HG02973 (cell line): ENCODE data around the gene C7orf57.
A peak's percentile ranks its signal among the peaks of the same experiment; 100 is the strongest.
"Not testable (repeated sequence)": the region's sequence is repeated elsewhere in the genome, so short reads cannot be mapped to it uniquely, and the experiment has no call there.

Experiments
- ATAC-seq: cut with Tn5 transposase; IDR thresholded peaks from one replicate; pipeline ENCODE4 v1.9.1; 2021; ENCODE audit warnings: moderate library complexity; ENCODE audit not compliant: unreplicated experiment

The C7orf57 gene

DNA sequence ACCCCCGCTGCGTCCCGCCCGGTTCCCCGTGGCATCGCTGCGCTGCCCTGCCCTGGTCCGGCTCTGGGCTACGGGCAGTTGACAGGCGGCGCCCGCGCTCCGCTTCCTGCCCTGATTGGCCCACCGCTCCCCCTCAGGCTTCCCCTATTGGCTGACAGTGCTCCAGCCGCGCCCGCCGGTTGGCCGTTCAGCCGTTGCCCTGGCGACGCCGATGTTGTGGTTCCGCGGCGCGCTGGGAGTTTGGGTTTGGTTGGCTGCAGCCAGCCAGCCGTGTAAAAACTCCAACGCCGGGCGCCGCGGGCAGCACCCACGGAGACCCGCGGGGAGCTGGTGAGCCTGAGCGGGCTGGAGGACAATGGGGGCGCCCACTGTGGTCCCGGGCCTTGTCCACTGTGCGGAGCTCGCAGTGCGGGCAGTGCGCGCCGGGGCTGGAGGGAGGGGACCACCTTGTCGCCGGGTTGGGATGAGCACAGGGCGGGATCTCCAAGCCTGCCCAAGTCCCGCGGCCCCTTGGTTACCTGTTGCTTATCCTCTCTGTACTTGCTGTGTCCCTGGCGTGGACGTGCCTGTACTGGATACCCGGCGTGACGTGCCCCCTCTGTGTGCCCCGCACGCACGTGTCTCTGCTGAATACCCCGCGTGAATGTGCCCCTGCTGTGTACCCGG lies at the start of gene C7orf57:
C7orf57 (plus strand) TSS at position 243 of the 666 bp plus-strand sequence. CDS start 766 bp downstream, outside the sequence.
- ATAC-seq = peak; percentile 98

DNA sequence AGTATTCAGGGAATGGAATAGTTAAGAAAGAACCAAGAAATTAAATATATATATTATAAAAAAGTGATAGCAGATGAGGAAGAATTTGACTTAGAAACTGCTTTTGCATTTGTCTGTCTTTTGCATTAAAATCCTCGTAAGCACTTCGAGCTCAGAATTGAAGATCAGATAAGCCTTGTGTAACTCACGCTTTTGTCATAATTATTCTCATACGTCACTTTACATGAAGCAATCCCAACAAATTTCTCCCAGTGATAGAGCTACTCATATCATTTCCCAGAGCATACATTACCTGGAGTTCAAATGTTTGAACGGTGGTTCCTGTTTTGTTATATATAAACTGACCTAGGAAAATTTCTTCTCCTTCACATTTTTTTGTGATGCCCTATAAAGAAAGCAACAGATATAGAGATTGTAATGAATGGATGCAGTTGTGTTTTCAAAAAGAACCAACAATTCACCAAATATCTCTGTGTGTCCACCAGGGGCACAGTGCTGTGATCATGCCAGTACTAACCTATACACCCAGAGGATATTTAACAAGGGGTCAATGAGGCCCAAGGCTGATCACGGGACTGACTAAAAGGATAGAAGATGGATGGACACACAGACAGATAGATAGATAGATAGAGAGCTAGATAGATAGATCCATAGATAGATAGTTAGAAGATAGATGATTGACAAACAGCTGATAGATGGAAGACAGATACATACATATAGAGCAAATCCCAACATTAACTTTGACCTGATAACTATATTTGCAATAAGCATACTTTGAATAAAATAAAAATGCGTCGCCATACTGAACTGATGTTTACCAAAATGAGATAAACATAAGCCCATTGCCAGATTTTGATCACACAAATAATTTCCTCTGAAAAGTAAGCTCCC lies 46.6 kb upstream of the C7orf57 start:
- no peak for ATAC-seq

DNA sequence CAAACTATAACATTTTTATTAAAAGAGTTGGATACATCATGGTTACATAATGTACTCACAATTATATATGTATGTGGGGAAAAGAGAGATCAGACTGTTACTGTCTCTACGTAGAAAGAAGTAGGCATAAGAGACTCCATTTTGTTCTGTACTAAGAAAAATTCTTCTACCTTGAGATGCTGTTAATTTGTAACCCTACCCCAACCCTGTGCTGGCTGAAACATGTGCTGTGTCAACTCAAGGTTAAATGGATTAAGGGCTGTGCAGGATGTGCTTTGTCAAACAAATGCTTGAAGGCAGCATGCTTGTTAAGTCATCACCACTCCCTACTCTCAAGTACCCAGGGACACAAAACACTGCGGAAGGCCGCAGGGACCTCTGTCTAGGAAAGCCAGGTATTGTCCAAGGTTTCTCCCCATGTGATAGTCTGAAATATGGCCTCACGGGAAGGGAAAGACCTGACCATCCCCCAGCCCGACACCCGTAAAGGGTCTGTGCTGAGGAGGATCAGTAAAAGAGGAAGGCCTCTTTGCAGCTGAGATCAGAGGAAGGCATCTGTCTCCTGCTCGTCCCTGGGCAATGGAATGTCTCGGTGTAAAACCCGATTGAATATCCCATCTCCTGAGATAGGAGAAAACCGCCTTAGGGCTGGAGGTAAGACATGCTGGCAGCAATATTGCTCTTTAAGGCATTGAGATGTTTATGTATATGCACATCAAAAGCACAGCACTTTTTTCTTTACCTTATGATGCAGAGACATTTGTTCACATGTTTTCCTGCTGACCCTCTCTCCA lies 45.5 kb upstream of the C7orf57 start:
- ATAC-seq = not testable (repeated sequence)

DNA sequence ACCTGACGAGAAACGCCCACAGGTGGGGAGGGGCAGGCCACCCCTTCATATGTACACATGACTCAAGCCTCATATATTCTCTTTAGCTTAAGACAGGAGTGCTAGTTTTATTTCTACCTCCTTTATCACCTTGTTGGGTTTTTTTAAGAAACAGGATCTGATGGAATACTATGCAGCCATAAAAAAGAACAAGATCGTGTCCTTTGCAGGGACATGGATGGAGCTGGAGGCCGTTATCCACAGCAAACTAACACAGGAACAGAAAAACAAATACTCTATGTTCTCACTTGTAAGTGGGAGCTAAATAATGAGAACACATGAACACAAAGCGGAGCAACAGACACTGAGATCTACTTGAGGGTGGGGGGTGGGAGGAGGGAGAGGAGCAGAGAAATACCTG lies 44.8 kb upstream of the C7orf57 start:
- no peak for ATAC-seq

DNA sequence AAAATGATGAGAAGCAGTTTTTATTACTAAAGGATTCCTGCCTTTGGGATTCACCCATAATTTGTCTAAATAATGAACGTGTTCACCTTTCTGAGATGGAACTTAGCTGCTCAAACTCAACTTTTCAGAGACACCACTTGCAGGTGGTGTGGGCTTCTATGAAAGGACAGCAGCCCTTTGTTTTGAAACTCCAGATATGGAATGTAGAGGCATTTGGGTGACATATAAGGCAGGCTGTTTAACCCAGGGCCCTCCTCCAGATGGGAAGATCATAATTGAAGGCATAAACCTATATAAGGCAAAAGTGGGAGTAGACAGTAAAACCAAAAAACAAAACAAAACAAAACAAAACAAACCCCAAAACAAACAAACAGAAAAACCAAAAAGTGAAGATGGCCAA lies 44.1 kb upstream of the C7orf57 start:
- ATAC-seq = peak; percentile 5

DNA sequence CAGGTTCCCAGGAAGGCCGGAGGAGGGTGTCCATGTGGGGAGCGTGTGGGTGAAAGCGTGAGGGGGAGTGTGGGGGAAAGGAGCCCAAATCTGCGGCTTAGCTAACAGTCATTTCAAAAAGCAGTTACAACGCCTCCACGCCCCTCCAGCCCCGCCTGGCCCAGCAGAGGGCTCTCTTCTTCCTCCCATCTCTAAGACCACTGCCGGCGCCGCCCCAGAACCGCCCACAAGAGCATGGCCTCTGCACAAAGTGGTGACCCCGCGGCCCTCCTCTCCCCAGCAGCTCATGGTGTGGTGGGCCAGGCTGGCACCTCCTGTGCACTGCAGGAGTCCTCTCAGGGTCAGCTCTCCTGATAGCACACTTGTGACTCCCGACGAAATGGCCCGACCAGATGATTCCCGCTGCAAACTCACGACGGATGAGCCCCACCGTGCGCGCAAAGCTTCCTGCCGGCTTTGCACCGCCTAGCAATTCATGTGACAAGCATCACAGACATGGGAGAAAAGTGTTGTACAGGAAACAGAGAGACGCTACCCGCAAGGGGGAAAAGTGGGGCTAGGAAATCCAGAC lies 43.5 kb upstream of the C7orf57 start:
- peak; percentile 99 for ATAC-seq

DNA sequence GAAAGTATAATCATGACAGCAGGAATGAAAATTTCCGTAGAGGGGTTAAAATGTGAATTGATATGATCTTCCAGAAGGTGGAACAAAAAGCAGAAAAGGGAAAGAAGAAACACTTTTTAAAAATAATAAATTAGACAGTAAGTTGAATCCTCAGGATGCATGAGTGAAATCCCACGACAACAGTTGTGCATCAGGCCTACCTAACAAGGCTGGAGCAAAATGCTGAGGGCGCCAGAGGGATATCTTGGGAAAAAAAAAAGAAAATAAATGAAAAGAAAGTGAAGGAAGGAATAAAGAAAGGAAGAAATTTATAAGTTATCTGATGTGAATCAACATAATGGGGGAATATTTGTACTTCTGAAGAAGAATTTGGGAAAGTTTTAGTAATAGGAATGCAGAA lies 42.9 kb upstream of the C7orf57 start:
- no peak for ATAC-seq

DNA sequence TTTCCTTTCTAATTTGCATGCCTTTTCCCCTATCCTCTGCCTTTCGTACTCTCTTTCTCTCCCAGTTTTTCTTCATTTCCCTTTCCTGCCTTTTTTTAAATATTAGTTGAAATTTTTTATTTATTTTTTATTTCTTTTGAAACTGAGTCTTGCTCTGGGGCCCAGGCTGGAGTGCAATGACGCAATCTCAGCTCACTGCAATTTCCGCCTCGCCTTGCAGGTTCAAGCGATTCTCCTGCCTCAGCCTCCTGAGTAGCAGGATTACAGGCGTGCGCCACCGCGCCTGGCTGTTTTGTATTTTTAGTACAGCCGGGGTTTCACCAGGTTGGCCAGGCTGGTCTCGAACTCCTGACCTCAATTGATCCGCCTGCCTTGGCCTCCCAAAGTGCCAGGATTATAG lies 35.9 kb upstream of the C7orf57 start:
- no peak for ATAC-seq

DNA sequence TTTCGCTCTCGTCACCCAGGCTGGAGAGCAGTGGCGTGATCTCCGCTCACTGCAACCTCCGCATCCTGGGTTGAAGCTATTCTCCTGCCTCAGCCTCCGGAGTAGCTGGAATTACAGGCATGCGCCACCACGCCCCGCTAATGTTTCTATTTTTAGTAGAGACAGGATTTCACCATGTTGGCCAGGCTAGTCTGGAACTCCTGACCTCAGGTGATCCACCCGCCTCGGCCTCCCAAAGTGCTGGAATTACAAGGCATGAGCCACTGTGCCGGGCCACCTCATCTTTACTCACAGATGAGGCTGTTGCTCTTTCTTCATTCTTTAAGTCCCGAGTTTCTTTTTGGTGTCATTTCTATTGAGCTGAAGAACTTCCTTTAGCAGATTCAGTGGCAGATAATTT lies 35.2 kb upstream of the C7orf57 start:
- ATAC-seq = not testable (repeated sequence)

DNA sequence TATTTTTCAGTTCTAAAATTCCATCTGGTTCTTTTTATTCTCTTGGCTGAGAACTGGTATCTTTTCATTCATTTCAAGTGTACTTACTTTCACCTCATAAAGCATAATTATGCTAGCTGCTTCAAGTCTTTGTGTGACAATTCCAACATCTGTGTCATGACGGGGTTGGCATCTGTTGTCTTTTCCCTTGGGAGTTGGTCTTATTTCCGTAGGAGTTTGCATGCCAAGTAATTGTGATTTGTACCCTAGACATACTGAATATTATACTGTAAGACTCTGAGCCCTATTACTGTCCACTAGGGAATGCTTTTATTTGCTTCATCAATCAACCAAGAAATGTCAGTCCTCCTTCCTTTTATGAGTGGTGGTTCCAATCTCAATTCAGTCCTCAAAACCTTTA lies 31.3 kb upstream of the C7orf57 start:
- ATAC-seq = no peak

DNA sequence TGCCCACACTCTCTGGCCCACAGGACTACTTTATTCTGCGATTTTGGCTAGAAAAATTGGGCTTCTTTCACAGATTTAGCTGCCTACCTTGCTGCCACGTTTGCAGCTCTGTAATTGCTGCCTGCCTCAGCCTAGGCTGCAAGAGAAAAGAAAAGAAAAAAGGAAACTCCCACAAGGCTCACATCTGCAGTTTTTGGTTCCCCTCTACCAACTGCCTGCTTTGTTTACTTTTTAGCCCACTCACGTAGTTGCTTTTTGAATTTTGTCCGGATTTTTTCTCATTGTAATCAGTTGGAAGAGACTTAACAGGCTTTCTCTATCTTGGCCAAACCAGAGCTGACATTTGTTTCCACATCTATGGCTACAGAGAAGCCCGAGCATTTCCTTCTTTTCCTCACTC lies 30.7 kb upstream of the C7orf57 start:
- no peak for ATAC-seq

DNA sequence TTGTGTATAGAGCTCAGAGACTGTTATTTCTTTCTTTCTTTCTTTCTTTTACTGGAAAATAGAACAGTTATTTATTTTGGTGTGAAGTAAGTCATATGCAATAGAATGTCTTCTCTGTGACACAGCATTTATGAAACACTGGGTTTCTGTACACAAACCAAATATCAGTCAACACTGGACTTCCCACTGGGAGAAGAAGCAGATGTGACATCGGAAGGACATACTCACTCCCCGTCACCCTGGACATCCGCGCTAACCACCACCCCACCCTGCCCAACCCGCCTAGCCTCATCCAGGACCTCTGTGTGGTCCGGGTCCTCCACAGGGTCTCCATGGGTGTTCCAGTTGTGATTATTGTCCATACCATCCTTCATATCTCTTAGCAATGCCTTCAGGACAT lies 28.5 kb upstream of the C7orf57 start:
- ATAC-seq = no peak

DNA sequence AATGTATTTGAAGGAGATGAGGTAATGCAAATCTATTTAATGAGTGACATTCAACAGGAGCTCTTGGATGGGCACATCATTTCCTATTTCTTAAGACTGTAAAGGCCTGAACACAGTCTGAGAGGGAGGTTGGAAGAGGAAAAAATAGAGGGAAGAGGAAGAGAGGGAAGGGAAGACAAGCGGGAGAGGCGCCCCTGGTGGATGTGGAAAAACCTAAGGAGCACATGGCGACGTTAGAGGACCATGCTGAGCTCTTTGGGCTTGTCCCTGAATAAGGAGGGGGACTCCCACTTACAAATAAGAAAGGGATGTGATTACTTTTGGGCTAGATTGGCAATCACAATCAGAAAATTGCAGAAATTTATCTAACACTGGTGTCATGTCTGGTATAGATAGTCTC lies 26.1 kb upstream of the C7orf57 start:
- no peak for ATAC-seq

DNA sequence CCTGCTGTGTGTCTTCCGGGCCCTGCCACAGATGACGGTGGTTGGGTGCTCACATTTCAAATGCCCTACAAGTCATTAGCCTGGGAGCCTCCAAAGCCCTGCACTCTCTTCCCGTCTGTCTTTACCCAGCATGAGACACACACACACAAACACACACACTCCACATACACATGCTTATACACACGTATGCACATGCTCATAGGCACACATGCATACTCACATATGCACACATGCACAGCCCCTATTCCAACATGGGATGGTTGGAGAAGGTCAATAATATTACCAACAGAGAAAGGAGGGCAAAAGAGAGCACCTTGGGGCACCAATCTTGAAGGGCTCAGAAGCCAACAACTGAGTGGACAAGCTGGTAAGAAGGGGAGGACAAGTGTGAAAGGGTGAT lies 25.4 kb upstream of the C7orf57 start:
- ATAC-seq = no peak

DNA sequence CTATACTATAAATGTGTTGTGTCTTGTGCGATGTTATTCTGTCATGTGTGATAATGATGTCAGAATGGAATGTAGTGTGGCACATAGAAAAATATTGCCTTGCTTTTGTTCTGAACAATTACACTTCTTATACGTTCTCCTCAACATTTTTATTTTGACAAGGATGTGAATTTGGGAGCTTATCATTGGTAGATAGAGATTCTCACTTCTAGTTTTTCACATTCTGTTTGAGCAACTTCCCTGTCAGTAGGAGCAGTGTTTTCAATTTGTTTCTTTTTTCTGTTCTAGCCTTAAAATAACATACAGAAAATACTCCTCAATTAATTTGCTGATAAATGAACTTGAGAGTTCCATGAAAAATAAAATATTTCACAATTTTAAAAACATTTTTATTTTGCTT lies 24.0 kb upstream of the C7orf57 start:
- ATAC-seq = no peak

DNA sequence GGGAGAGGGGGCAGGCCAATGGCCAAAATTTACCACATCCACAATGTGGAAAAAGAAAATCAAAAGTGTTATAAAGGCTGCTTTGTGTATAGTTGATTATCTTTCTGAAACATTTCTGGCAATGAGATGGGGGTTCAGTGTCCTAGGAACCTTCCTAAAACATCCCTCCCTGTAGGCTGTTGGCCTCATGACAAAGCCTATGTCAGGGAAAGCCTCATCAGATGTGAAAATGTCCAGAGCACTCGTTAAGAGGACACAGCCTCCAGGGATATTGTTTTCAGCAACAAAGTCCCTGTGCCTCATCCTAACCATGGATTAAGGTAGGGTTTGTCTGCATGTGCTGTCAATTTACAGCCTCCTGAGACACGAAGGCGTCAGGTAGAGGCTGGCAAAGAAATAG lies 23.4 kb upstream of the C7orf57 start:
- ATAC-seq = no peak

DNA sequence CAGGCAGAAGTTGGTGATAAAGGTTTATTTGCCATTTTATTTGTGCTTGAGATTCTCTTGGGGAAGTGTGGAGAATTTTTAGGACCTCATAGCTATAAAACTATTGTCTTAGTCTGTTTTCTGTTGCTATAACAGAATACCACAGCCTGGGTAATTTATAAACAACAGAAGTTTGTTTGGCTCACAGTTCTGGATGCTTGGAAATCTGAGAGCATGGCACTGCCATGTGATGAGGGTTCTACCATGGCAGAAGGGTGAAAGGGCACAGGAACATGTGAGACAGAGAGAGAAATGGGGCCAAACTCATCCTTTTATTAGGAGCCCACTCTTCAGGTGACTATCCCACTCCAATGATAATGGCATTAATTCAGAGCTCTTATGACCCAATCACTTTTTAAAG lies 18.7 kb upstream of the C7orf57 start:
- ATAC-seq = no peak

DNA sequence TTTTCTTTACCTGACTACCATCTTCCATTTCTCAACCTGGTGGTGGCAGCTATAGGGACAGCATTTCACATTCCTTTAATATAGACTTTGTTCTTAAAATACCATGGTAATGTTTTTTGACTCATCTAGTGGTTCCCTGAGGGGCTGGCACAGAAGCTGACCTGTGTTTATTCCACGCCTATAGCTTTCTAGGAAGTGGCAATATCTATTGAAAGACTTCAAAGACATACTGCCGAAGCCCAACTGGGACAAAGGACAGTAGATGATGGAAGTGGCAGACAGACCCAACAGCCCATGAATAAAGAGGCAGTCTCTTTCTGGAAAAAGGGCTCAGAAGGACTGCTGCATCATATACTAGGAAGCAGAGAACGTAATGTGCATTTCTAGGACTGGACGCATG lies 17.7 kb upstream of the C7orf57 start:
- no peak for ATAC-seq

DNA sequence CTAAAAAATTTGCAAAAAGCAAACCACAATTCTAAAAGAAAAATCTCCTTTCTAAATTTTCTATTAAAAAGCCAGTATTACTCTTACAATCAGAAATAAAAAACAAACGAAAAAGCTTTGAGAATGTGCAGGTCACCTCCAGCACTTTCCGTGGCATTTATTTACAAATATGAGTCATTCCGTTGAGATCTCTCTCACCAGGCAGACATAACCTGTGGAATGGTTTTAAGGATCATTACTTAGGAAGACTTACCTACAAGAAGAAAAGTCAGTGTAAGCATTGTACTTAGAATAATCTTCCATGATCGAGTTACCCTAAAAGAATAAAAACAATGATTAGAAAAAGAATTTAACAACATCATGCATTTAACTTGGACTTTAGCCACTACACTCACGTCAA lies 9.7 kb upstream of the C7orf57 start:
- no peak for ATAC-seq

DNA sequence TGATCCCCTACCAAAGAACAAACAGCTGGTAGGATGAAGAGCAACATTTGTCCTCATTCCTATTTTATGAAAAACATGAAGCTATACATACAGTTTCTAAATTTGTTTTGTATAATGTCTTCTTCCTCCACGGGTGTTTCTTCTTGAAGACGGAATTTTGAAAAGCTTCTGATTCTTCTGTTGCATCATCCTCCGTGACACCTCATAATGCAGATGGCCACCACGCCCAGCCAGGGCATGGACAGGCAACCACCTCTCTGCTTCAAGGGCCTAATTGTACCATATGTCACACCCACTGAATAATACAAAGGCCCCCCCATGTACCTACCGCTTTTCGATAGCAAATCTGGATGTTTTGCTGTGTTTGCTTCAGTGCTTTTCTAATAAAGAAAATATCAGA lies 6.4 kb upstream of the C7orf57 start, which contains the start of gene SUN3:
SUN3 (minus strand) TSS at position 170 of the 400 bp plus-strand sequence; CDS start at position 1, 169 bp downstream.
- ATAC-seq = no peak

DNA sequence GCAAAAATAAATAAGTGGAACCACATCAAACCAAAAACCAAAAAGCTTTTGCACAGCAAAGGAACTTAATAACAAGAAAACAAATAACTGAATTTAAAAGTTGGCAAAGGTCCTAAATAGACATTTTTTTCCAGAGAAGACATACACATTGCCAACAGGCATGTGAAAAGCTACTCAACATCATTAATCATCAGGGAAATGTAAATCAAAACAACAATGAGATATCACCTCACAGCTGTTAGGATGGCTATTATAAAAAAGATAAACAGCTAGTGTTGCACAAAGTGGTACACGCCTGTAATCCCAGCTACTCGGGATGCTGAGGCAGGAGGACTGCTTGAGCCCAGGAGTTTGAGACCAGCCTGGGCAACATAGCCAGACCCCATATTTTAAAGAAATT lies 4.2 kb upstream of the C7orf57 start:
- ATAC-seq = no peak
